ENCODE data around the gene TADA1. TPM values are rescaled to one million over a fixed set of nuclear protein-coding genes. Genes with fewer than 3 reads are reported as not detected.

The TADA1 gene
- total and polyA plus RNA-seq, 9 donors: 9.8 to 15.0 (median 11.5) TPM

DNA sequence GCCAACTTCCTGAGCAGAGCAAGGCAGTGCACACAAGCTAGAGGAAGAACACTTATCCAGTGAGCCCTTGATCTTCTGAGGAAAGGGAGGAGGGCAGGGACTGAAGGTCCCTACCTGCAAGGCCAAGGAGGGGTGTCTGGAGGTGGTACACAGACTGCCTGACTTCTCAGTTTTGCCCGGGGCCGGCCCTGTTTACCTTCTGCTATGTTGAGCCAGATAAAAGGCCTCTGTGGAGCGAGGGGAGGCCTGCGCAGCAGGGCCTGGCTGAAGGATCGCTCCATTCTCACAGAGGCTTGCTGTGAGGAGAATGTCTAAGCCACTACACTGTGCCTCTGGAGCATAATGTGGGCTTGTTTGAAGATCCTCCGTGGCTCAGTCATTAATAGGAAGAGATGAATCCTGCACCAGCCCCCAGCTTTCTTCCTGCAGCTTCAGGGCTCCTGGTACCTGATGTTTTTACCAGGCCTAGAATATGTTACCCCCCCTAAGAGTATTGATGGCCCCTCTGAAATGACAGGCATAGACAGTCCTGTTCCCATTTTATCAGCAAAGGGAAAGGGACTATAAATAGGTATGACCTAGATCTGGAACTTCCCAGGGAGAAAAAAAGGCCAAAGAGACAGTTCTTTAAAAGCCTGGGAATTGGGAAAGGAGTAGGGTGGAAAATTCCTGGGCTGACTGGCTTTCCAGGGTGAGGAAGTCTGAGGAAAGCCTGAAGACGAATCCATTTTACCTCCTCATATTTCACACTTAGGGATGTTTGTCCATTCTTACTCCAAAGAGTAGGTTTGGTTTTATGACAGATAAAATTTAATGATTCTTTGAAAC, 32.1 kb downstream of the TADA1 start:
- Histone ChIP-seq H3K4me3 (no peak overlapping the region), H3K27me3 (no peaks in the 10 kb centered on the region), H3K36me3 (no peaks in the 10 kb centered on the region), H3K4me1 (ENCODE audit: insufficient read depth) (peaks cover 3% of the 10 kb centered on the region), H3K9me3 (no peaks in the 10 kb centered on the region), H3K27ac (no peak overlapping the region)
- WGBS, 3 donors: 65 to 72% (median 70%) methylated on average over 7 of the region's 7 CpGs
- no peak for DNase-seq
- TF ChIP-seq, protein P1, sequence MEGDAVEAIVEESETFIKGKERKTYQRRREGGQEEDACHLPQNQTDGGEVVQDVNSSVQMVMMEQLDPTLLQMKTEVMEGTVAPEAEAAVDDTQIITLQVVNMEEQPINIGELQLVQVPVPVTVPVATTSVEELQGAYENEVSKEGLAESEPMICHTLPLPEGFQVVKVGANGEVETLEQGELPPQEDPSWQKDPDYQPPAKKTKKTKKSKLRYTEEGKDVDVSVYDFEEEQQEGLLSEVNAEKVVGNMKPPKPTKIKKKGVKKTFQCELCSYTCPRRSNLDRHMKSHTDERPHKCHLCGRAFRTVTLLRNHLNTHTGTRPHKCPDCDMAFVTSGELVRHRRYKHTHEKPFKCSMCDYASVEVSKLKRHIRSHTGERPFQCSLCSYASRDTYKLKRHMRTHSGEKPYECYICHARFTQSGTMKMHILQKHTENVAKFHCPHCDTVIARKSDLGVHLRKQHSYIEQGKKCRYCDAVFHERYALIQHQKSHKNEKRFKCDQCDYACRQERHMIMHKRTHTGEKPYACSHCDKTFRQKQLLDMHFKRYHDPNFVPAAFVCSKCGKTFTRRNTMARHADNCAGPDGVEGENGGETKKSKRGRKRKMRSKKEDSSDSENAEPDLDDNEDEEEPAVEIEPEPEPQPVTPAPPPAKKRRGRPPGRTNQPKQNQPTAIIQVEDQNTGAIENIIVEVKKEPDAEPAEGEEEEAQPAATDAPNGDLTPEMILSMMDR (IDR thresholded peaks at IDR 0.05): no peak
- TF ChIP-seq POLR2A (IDR thresholded peaks at IDR 0.05) (no peak), EP300 (IDR thresholded peaks at IDR 0.05) (no peak)
- intact Hi-C loops (cut with DNase I): no loop called here

DNA sequence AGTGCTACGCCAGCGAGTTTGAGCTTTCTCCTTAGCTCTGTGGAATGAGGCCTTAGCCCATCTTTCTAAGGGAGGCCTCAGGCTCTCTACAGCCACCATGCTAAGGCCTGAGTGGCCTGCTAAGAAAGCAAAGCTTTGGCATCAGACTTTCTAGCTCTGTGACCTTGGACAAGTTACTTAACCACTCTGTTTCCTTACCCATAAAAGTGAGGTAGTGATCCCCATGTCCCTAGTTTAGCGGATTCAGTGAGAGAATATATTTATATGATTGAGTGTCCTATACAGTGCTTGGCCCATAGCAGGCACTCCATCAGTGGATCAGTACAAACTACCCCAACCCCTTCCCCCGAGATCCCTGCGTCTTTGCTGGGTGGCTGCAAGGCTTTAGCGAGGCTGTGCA, 32.7 kb downstream of the TADA1 start:
- TF ChIP-seq, protein P1 (IDR thresholded peaks at IDR 0.05): no peak
- TF ChIP-seq EP300 (IDR thresholded peaks at IDR 0.05) (no peak), POLR2A (IDR thresholded peaks at IDR 0.05) (no peak)
- peaks cover 5% of the 10 kb centered on the region for H3K4me1 ChIP-seq (ENCODE audit: insufficient read depth)
- no peaks in the 10 kb centered on the region for H3K36me3 ChIP-seq
- H3K4me3 ChIP-seq: no peak overlapping the region
- DNase-seq: no peak
- no peaks in the 10 kb centered on the region for H3K27me3 ChIP-seq
- WGBS, 3 donors: 83 to 90% (median 84%) methylated on average over 6 of the region's 6 CpGs
- intact Hi-C loops (cut with DNase I): no loop called here
- H3K27ac ChIP-seq: no peak overlapping the region
- H3K9me3 ChIP-seq: no peaks in the 10 kb centered on the region

DNA sequence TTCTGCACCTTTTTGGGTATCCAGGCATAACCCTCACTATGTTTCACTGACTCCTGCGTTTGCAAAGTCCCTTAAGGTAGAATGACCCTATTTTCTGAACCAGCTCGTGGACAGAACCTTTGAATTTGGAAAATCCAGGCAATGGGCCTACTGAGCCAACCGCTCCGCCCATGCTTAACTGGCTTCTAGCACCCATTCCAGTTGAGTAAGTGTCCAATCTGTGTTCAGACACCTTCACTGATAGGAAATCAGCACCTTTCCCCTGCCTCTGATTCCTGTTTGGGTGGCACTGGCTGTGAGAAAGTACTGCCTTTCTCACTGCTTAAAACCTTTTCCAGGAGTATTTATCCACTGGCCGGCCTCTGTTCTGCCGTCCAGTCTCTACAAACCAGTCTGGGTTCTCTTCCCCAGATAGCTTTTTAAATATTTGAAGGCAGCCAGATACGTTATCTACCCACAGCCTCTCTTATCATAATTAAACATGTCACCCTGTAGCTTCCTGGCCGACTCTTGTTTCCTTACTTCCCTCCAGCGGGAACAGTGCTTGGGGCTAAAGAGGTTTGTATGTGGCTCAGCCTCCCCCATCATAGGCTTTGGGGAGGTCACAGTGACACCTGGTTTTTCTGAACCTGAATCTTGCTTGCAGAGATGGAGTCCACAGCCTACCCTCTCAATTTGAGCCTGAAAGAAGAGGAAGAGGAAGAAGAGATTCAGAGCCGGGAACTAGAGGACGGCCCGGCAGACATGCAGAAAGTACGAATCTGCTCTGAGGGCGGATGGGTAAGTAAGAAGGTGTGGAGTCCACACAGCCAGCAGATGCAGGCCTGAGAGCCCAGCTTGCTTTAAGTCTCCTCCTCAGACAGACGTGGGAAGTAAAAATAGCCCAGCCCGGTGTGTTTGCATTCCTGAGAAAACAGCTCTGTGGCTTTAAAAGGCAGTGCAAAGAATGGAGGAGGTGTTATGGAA, 35.5 kb downstream of the TADA1 start:
- Histone ChIP-seq H3K4me3 (peak overlapping the region; percentile 54), H3K36me3 (no peaks in the 10 kb centered on the region), H3K9me3 (no peaks in the 10 kb centered on the region), H3K27ac (no peak overlapping the region), H3K27me3 (no peaks in the 10 kb centered on the region), H3K4me1 (ENCODE audit: insufficient read depth) (peaks cover 5% of the 10 kb centered on the region)
- intact Hi-C loops (cut with DNase I): no loop called here
- DNase-seq: no peak
- no peak for TF ChIP-seq POLR2A (IDR thresholded peaks at IDR 0.05)
- no peak for TF ChIP-seq EP300 (IDR thresholded peaks at IDR 0.05)
- TF ChIP-seq, protein P1 (IDR thresholded peaks at IDR 0.05): no peak
- WGBS, 3 donors: 43 to 47% (median 46%) methylated on average over 16 of the region's 16 CpGs

DNA sequence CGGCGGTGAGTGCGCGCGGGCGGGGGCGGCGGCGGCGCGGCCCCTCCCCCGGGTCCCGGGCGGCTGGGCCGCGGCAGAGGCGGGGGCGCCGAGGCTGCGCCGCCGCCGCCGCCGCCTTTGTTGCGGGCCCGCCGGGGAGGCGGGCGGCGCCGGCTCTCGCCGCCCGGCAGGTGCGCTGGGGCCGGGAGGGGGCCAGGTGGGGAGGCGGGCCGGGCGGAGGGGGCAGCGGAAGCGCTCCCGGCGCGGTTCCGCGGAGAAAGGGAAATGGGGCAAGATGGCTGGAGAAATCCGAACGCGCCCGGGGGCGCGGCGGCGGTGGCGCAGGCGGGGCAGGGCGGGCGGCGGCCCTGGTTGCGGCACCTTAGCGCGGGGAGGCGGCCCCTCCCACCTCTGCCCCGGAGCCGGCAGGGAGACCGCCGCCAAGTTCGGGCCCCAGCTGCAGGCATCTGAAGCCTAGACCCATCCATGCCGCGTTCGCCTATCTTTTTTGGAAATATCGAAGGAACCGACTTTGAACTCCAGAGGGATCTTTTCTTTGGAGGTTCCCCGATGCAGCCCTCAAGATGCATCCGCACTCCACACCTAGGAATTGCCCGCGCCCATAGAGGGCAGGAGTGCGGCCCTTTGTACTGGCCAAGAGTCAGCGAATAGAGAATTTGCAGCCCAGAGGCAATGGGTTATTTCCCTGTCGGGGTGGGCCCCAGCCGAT, 36.3 kb downstream of the TADA1 start:
- Histone ChIP-seq H3K27ac (peak overlapping the region; percentile 68 to 87), H3K36me3 (no peaks in the 10 kb centered on the region), H3K4me1 (ENCODE audit: insufficient read depth) (peaks cover 5% of the 10 kb centered on the region), H3K9me3 (no peaks in the 10 kb centered on the region), H3K4me3 (peak overlapping the region; percentile 54), H3K27me3 (no peaks in the 10 kb centered on the region)
- intact Hi-C loops (cut with DNase I): no loop called here
- no peak for TF ChIP-seq EP300 (IDR thresholded peaks at IDR 0.05)
- TF ChIP-seq, protein P1 (IDR thresholded peaks at IDR 0.05): no peak
- no peak for TF ChIP-seq POLR2A (IDR thresholded peaks at IDR 0.05)
- WGBS, 3 donors: 1 to 4% (median 1%) methylated on average over 16 to 81 of the region's 82 CpGs
- peak; percentile 45 to 75 (median 64) for DNase-seq
